Epithelial cell of esophagus (primary cell): ENCODE measurements around the gene TMEM242.

ENCODE experiments used
- DNase-seq: peaks from one replicate; pipeline ENCODE4 v3.0.0; 2010; ENCODE audit warnings: low read depth
- H3K4me3 ChIP-seq: 2 replicates; pipeline ENCODE4 v1.5.1; 2011; ENCODE audit warnings: mild to moderate bottlenecking, low read length, control low read depth
- TF ChIP-seq, protein P1 (sequence below): IDR thresholded peaks from 2 replicates; pipeline ENCODE4 v1.5.1; 2011; ENCODE audit warnings: low read depth, mild to moderate bottlenecking, low read length, control low read depth, inconsistent platforms; ENCODE audit not compliant: insufficient read depth; ENCODE audit errors: missing control alignments

Gene TMEM242

DNA sequence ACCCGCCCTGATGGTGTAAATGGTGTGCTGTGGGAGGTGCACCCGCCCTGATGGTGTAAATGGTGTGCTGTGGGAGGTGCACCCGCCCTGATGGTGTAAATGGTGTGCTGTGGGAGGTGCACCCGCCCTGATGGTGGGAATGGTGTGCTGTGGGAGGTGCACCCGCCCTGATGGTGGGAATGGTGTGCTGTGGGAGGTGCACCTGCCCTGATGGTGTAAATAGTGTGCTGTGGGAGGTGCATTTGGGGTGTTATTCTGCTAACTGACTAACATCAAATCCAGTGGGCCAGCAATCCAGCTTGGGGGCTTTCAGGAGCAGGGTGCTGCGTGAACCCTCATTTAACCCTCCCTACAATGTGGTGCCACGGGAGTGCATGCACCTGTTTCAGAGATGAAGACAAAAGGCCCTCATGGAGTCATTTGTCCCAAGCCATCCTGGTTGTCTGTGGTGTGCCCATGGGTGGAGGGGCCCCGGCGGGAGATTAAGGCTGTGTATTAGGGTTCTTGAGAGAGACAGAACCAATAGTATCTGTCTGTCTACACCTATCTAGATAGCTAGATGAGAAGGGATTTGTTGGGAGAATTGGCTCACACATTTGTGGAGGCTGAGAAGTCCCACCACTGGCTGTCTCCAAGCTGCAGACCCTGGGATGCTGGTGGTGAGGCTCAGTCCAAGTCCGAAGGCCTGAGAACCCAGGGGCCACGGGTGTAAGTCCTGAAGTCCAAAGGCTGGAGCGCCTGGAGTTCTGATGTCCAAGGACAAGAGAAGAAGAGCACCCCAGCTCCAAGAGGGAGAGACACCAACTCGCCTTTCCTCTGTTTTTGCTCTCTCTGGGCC is 39.2 kb downstream of the TMEM242 start:
- TF ChIP-seq, protein P1, sequence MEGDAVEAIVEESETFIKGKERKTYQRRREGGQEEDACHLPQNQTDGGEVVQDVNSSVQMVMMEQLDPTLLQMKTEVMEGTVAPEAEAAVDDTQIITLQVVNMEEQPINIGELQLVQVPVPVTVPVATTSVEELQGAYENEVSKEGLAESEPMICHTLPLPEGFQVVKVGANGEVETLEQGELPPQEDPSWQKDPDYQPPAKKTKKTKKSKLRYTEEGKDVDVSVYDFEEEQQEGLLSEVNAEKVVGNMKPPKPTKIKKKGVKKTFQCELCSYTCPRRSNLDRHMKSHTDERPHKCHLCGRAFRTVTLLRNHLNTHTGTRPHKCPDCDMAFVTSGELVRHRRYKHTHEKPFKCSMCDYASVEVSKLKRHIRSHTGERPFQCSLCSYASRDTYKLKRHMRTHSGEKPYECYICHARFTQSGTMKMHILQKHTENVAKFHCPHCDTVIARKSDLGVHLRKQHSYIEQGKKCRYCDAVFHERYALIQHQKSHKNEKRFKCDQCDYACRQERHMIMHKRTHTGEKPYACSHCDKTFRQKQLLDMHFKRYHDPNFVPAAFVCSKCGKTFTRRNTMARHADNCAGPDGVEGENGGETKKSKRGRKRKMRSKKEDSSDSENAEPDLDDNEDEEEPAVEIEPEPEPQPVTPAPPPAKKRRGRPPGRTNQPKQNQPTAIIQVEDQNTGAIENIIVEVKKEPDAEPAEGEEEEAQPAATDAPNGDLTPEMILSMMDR: no peak
- H3K4me3 ChIP-seq: no peak overlapping the region
- no peak for DNase-seq

DNA sequence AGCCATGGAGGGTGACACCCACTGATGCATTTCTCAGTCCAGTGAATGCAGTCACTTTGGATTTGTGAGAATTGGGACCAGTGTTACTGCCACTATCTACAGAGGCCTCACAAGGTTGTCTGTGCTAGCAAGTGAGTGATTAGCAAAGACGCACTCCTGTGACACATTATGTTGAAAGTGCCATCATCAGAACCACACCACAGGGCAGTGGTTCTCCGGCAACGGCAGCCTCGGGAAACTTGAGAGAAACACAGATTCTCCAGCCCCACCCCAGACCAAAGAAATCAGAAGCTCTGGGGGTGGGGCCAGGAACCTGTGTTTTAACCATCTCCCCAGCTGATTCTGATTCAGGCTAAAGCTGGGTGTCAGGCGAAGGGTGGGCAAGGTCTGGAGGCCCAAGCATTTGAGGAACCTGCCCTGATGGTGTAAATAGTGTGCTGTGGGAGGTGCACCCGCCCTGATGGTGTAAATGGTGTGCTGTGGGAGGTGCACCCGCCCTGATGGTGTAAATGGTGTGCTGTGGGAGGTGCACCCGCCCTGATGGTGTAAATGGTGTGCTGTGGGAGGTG is 39.9 kb downstream of the TMEM242 start:
- H3K4me3 ChIP-seq: no peak overlapping the region
- TF ChIP-seq, protein P1: no peak
- no peak for DNase-seq

DNA sequence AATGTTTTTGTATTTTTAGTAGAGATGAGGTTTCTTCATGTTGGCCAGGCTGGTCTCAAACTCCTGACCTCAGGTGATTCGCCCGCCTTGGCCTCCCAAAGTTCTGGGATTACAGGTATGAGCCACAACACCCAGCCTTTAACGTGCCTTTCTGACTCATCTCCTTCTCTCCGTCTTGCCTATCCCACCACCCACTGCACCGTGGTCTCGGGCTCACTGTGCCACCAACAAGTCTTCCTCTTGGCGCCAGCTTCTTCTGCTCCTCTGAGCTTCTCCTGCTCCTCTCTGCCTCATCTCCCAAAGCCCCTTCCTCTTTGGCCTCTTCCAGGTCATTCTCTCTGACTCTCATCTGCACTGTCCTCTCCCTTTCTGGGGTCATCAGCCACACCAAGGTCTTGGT is 41.0 kb downstream of the TMEM242 start:
- no peak overlapping the region for H3K4me3 ChIP-seq
- DNase-seq: no peak
- TF ChIP-seq, protein P1: no peak

DNA sequence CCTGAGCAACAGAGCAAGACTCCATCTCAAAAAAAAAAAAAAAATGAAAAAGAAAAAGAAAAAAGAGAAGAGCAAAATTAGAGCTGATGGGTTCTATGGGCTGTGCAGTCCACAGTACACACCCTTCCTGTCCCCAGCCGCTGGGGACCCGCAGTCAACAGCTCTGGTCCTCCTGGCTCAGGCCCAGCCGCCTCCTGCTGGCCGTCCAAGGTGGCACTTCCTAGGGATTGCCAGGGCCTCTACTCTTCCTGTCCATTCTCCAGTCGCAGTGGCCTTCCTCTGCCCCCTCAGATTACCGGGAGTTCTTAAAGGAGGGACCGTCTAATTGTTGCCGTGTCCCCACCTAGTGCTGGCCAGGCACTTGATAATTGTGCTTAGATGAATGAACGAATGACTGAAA is 41.7 kb downstream of the TMEM242 start:
- no peak overlapping the region for H3K4me3 ChIP-seq
- TF ChIP-seq, protein P1: peak; percentile 25
- no peak for DNase-seq

GRCh38 chr6:157280947-157281346 is 42.4 kb downstream of the TMEM242 start:
- TF ChIP-seq, protein P1: no peak
- no peak overlapping the region for H3K4me3 ChIP-seq
- no peak for DNase-seq

DNA sequence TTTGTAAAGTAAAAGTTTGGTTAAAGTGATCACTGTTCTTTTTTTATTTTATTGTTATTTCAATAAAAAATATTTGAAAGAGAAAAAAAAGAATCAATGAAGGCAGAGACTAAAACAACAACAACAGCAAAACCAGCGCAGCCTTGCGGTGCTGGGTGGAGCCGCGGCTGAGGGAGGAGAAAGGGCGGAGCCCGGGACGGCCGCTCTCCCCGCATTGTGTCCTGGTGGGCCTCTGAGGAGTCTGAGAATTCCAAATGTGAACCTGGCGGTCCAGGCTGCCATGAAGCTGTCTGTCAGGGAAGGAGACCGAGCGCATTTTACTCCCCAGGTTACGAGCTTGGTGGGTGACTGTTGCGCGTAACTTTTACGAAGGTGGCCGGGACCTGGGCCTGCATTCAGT is 43.2 kb downstream of the TMEM242 start:
- DNase-seq: no peak
- TF ChIP-seq, protein P1: no peak
- no peak overlapping the region for H3K4me3 ChIP-seq
